Osteoblast (primary cell): ENCODE measurements around the gene MBD5. TPM values are rescaled to one million over a fixed set of nuclear protein-coding genes. Genes with fewer than 3 reads are reported as not detected.

Experiments
- DNase-seq: peaks from one replicate; pipeline ENCODE4 v3.0.0; 2011; ENCODE audit warnings: low spot score, mixed read lengths; ENCODE audit not compliant: insufficient read length; ENCODE audit errors: missing footprints
- H2AFZ ChIP-seq: 2 replicates; pipeline ENCODE4 v1.6.0; 2011; ENCODE audit warnings: mild to moderate bottlenecking, low read length
- H3K27ac ChIP-seq: 2 replicates; pipeline ENCODE4 v1.5.1; 2011; ENCODE audit warnings: mild to moderate bottlenecking, low read depth, low read length, moderate library complexity
- H3K27me3 ChIP-seq: 2 replicates; pipeline ENCODE4 v1.6.0; 2012; ENCODE audit warnings: mild to moderate bottlenecking, control low read depth, inconsistent platforms, low read length, moderate library complexity; ENCODE audit not compliant: insufficient read depth
- H3K36me3 ChIP-seq: 2 replicates; pipeline ENCODE4 v1.5.1; 2011; ENCODE audit warnings: mild to moderate bottlenecking, low read length, control low read depth, moderate library complexity; ENCODE audit not compliant: insufficient read depth
- H3K4me1 ChIP-seq: 2 replicates; pipeline ENCODE4 v1.5.1; 2011; ENCODE audit warnings: mild to moderate bottlenecking, low read length, control low read depth, moderate library complexity; ENCODE audit not compliant: insufficient read depth
- H3K4me2 ChIP-seq: 2 replicates; pipeline ENCODE4 v1.6.0; 2011; ENCODE audit warnings: mild to moderate bottlenecking, low read length; ENCODE audit not compliant: insufficient read depth
- H3K4me3 ChIP-seq: fragments of 200-600 bp; sonication (generic); 3 replicates; pipeline ENCODE4 v1.5.1; 2012; ENCODE audit warnings: mild to moderate bottlenecking, low read length, inconsistent platforms; ENCODE audit not compliant: insufficient read depth
- H3K79me2 ChIP-seq: 2 replicates; pipeline ENCODE4 v1.6.0; 2012; ENCODE audit warnings: mild to moderate bottlenecking, low read length, control low read depth, inconsistent platforms; ENCODE audit not compliant: insufficient read depth
- H3K9me3 ChIP-seq: 2 replicates; pipeline ENCODE4 v1.5.1; 2011; ENCODE audit warnings: low read depth, low read length, control low read depth
- H4K20me1 ChIP-seq: 2 replicates; pipeline ENCODE4 v1.6.0; 2012; ENCODE audit warnings: mild to moderate bottlenecking, low read length, control low read depth; ENCODE audit not compliant: insufficient read depth
- CTCF ChIP-seq: IDR thresholded peaks from 2 replicates; pipeline ENCODE4 v1.5.1; 2011; ENCODE audit warnings: mild to moderate bottlenecking, low read depth, low read length, moderate library complexity; ENCODE audit errors: extremely low read depth
- total RNA-seq: library from RNA; depleted of rRNA; stranded (reverse); fragments of >200 nt; gene quantifications from 2 replicates; pipeline ENCODE4 v1.2.3, GENCODE V29; 2012

MBD5 gene
- total RNA-seq, 1 donor = 22.4 TPM

GRCh38 chr2:148065936-148066335 lies 45.0 kb downstream of the MBD5 start:
- Histone ChIP-seq H3K27ac (no peak overlapping the region), H3K36me3 (no peaks in the 10 kb centered on the region)
- TF ChIP-seq CTCF = no peak

GRCh38 chr2:148067801-148068200 lies 46.9 kb downstream of the MBD5 start:
- Histone ChIP-seq H2AFZ (no peak overlapping the region), H3K4me3 (no peak overlapping the region), H3K36me3 (no peaks in the 10 kb centered on the region), H3K9me3 (no peaks in the 10 kb centered on the region), H3K79me2 (peaks cover 3% of the 10 kb centered on the region), H3K4me2 (no peak overlapping the region), H3K4me1 (no peaks in the 10 kb centered on the region), H4K20me1 (no peaks in the 10 kb centered on the region), H3K27ac (no peak overlapping the region), H3K27me3 (no peaks in the 10 kb centered on the region)
- DNase-seq = no peak
- no peak for TF ChIP-seq CTCF

More at GRCh38 chr2:148065936-148066335, 45.0 kb downstream of the MBD5 start:
- Histone ChIP-seq H3K4me1 (no peaks in the 10 kb centered on the region), H3K4me2 (no peak overlapping the region), H3K9me3 (no peaks in the 10 kb centered on the region), H4K20me1 (no peaks in the 10 kb centered on the region), H2AFZ (no peak overlapping the region), H3K79me2 (peaks cover 3% of the 10 kb centered on the region), H3K4me3 (no peak overlapping the region), H3K27me3 (no peaks in the 10 kb centered on the region)
- no peak for DNase-seq

- Histone ChIP-seq H3K79me2 (peaks cover 3% of the 10 kb centered on the region), H3K27ac (no peak overlapping the region), H3K27me3 (no peaks in the 10 kb centered on the region), H3K36me3 (no peaks in the 10 kb centered on the region), H3K9me3 (no peaks in the 10 kb centered on the region), H3K4me1 (no peaks in the 10 kb centered on the region), H4K20me1 (no peaks in the 10 kb centered on the region), H2AFZ (no peak overlapping the region), H3K4me2 (no peak overlapping the region), H3K4me3 (no peak overlapping the region)
- DNase-seq = no peak
- no peak for TF ChIP-seq CTCF
These were observed 50.5 kb downstream of the MBD5 start for GRCh38 chr2:148071351-148071750.

- no peak for TF ChIP-seq CTCF
- no peaks in the 10 kb centered on the region for H3K9me3 ChIP-seq
- no peaks in the 10 kb centered on the region for H3K27me3 ChIP-seq
- no peak overlapping the region for H3K27ac ChIP-seq
- H3K4me1 ChIP-seq = peaks cover 4% of the 10 kb centered on the region
- no peaks in the 10 kb centered on the region for H4K20me1 ChIP-seq
- no peak overlapping the region for H3K4me3 ChIP-seq
- peak; percentile 51 for DNase-seq
- no peak overlapping the region for H3K4me2 ChIP-seq
- H3K79me2 ChIP-seq = no peaks in the 10 kb centered on the region
- no peaks in the 10 kb centered on the region for H3K36me3 ChIP-seq
- no peak overlapping the region for H2AFZ ChIP-seq
These were observed 75.1 kb downstream of the MBD5 start for GRCh38 chr2:148096012-148096411.
